GM19043 (cell line): Measurements from ENCODE around the gene MMP15.

Experiments
- ATAC-seq: cut with Tn5 transposase; IDR thresholded peaks from one replicate; pipeline ENCODE4 v1.9.1; 2021; ENCODE audit warnings: low read depth; ENCODE audit not compliant: unreplicated experiment

Gene MMP15

GRCh38 chr16:58016840-58017446 lies 8.6 kb upstream of the MMP15 start:
- ATAC-seq = no peak

- no peak for ATAC-seq
These were observed 6.8 kb upstream of the MMP15 start for GRCh38 chr16:58018803-58019202.

GRCh38 chr16:58019866-58020538 lies 5.6 kb upstream of the MMP15 start:
- no peak for ATAC-seq

- no peak for ATAC-seq
These were observed 4.7 kb upstream of the MMP15 start for GRCh38 chr16:58020628-58021521.

- no peak for ATAC-seq
These were observed 3.6 kb upstream of the MMP15 start for GRCh38 chr16:58021661-58022551.

- ATAC-seq = no peak
These were observed 2.8 kb upstream of the MMP15 start for GRCh38 chr16:58022601-58023371.

GRCh38 chr16:58024486-58025350 lies 836 bp upstream of the MMP15 start:
- ATAC-seq = no peak

- no peak for ATAC-seq
These were observed 668 bp downstream of the MMP15 start for GRCh38 chr16:58026139-58026704.

- ATAC-seq = no peak
These were observed 1.2 kb downstream of the MMP15 start for GRCh38 chr16:58026705-58027160.

GRCh38 chr16:58027161-58027915 lies 1.8 kb downstream of the MMP15 start:
- no peak for ATAC-seq

- no peak for ATAC-seq
These were observed 2.4 kb downstream of the MMP15 start for GRCh38 chr16:58027916-58028455.

- no peak for ATAC-seq
These were observed 3.1 kb downstream of the MMP15 start for GRCh38 chr16:58028541-58029070.

GRCh38 chr16:58029410-58029809 lies 3.9 kb downstream of the MMP15 start:
- no peak for ATAC-seq

- no peak for ATAC-seq
These were observed 4.7 kb downstream of the MMP15 start for GRCh38 chr16:58030136-58030840.

- ATAC-seq = no peak
These were observed 5.7 kb downstream of the MMP15 start for GRCh38 chr16:58031016-58031800.
